Measurements from ENCODE around the gene CST9.
A peak's percentile ranks its signal among the peaks of the same experiment; 100 is the strongest.
"Not testable (repeated sequence)": the region's sequence is repeated elsewhere in the genome, so short reads cannot be mapped to it uniquely, and the experiment has no call there.

Gene CST9

DNA sequence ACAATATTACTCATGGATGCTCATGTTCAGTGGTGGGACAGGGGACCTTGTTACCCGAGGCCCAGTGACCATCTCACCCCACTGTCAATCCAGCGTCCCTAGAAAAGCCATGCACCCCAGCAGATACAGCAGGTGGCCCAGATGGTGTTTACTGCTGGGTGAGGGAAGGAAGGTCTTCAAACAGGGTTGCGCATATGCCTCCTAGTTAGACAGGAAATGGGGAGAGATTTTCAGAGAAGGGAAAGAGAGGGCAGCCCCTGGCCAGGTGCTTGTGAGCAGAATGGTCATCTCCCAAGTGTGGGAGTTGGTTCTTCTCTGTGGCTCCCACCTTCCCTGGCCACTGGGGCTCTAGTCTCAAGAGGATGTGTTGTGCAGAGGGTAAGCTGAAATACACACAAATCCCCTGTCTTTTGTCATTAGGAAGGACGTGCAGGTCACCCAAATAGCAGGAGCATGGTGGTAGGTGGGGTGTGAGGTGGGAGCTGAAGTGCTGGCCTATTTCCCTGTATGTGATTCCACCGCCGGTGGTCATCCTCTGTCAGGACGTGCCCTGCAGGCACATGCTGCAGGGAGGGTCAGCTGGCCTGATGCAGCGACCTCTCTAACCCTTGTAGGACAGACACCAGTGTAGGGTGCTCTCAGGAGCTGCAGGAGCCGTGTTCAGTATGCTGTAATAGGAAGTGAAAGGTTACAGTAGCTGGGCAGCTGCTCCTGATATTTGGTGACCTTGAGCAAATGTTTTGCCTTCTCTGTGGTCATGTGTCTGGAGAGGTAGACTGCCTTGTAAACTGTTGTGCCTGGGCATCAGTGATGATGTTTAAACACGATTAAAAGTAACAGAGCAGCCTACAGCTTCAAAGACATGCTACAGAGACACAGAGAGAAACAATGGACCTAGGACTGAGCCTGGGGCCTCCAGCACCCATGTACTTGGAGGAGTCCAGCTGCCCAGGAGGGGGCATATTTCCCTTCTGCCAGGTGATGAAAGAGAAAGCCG, 35.3 kb upstream of the CST9 start:
- no peak overlapping the region for H3K4me3 Mint-ChIP-seq
- peaks cover 5% of the 10 kb centered on the region for H3K4me1 Mint-ChIP-seq
- H3K36me3 Mint-ChIP-seq: no peaks in the 10 kb centered on the region
- H3K27ac Mint-ChIP-seq: no peak overlapping the region
- no peaks in the 10 kb centered on the region for H3K9me3 Mint-ChIP-seq
- H3K27me3 Mint-ChIP-seq: peaks cover 16% of the 10 kb centered on the region

GRCh38 chr20:23640018-23640601, 34.4 kb upstream of the CST9 start:
- Mint-ChIP-seq H3K27me3 (peaks cover 17% of the 10 kb centered on the region), H3K9me3 (no peaks in the 10 kb centered on the region), H3K4me3 (no peak overlapping the region), H3K36me3 (no peaks in the 10 kb centered on the region), H3K4me1 (peaks cover 5% of the 10 kb centered on the region), H3K27ac (no peak overlapping the region)

GRCh38 chr20:23639490-23639958, 33.8 kb upstream of the CST9 start:
- Mint-ChIP-seq H3K36me3 (no peaks in the 10 kb centered on the region), H3K4me1 (peaks cover 5% of the 10 kb centered on the region), H3K9me3 (no peaks in the 10 kb centered on the region), H3K4me3 (no peak overlapping the region), H3K27ac (no peak overlapping the region), H3K27me3 (peaks cover 17% of the 10 kb centered on the region)

DNA sequence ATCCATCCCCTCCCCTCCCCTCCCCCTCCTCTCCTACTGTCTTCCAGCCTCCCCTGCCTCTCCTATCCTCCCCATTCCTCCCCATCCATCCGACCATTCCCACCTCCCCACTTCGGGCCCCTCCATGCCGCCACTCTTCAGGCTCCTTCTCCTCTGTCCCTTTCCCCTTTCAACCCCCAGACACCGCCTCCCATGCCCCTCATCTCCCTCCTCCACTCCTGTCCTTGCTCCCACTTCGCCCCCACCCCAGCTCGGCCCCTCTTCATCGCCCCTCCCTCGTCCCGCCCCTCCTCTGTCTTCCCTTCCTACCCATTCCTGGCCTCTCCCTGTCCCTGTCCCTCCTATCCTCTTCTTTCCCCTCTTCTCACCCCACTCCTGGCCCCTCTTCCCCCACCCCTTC, 32.6 kb upstream of the CST9 start:
- no peaks in the 10 kb centered on the region for H3K36me3 Mint-ChIP-seq
- H3K27me3 Mint-ChIP-seq: peaks cover 17% of the 10 kb centered on the region
- H3K27ac Mint-ChIP-seq: no peak overlapping the region
- peaks cover 5% of the 10 kb centered on the region for H3K4me1 Mint-ChIP-seq
- H3K4me3 Mint-ChIP-seq: no peak overlapping the region
- H3K9me3 Mint-ChIP-seq: no peaks in the 10 kb centered on the region

DNA sequence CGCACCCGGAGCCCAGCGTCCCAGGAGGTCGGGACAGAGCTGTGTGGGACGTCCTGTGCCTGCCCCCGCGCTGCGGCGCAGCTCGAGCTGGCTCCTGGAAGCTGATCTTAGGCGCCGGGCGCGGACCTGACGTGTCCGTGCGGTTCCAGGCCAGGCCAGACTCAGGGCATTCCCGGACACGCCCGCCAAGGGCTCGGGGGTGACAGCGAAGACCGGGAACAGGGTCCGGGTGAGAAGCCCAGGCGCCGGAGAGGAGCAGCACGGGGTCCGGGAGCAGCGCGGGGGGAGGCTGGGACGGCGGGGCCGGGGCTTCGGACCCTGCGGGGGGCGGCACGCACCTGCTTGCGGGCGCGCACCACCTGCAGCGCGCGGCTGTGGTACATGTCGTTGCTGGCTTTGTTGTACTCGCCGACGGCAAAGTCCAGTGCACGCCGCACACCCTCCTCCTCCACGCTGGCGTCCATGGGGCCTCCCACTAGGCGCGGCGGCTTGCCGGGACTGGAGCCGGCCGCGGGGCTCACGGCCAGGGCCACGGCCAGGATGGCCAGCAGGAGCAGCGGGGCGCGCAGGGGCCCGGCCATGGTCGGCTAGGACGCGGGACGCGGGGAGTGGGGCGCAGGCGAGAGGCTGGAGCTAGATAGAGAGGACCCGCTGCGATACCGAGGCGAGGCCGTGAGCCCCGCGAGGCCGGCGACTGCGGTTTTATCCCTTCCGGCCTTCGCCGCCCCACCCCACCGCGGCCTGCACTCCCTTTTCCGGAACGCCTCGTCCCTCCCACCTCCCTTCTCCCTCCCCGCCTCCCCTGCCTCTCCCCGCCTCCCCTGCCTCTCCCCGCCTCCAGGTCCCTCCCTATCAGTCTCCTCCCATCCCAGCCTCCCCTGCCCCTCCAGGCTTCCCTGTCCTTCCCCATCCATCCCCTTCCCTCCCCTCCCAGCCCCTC, 31.8 kb upstream of the CST9 start, which contains the start of gene CST3:
Gene CST3 (minus strand): TSS at position 674 of the 940 bp plus-strand sequence. CDS start 93 bp downstream, at position 581.
- H3K4me3 Mint-ChIP-seq: peak within 1 kb of the TSS; percentile 61
- peaks cover 17% of the 10 kb centered on the region for H3K27me3 Mint-ChIP-seq

DNA sequence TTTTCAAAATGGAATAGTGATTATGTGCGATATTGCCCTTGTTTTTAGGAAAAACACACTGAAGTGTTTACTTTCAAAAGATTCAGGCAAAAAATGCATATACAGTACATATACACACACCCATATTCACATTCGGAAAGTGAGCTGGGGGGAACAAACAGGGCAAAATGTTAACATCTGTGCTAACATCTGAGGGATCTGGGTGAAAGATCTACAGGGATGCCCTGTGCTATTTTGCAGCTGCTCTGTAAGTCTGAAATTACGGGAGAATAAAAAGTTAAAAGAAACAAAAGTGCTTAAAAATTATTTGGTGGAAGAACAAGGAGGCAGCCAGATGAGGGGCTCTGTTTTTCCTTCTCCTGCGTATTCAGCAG, 31.2 kb upstream of the CST9 start:
- H3K4me3 Mint-ChIP-seq: peak overlapping the region; percentile 61
- H3K27me3 Mint-ChIP-seq: peaks cover 17% of the 10 kb centered on the region
- H3K9me3 Mint-ChIP-seq: no peaks in the 10 kb centered on the region
- peaks cover 5% of the 10 kb centered on the region for H3K4me1 Mint-ChIP-seq
- no peak overlapping the region for H3K27ac Mint-ChIP-seq
- H3K36me3 Mint-ChIP-seq: no peaks in the 10 kb centered on the region

More for the DNA sequence above, 31.8 kb upstream of the CST9 start, which contains the start of gene CST3:
- Mint-ChIP-seq H3K36me3 (no peaks in the 10 kb centered on the region), H3K4me1 (peaks cover 5% of the 10 kb centered on the region), H3K27ac (no peak within 1 kb of the TSS), H3K9me3 (no peaks in the 10 kb centered on the region)

GRCh38 chr20:23636182-23636907, 30.6 kb upstream of the CST9 start:
- no peaks in the 10 kb centered on the region for H3K9me3 Mint-ChIP-seq
- H3K4me1 Mint-ChIP-seq: peaks cover 5% of the 10 kb centered on the region
- no peaks in the 10 kb centered on the region for H3K36me3 Mint-ChIP-seq
- peaks cover 17% of the 10 kb centered on the region for H3K27me3 Mint-ChIP-seq
- H3K27ac Mint-ChIP-seq: no peak overlapping the region
- H3K4me3 Mint-ChIP-seq: no peak overlapping the region

DNA sequence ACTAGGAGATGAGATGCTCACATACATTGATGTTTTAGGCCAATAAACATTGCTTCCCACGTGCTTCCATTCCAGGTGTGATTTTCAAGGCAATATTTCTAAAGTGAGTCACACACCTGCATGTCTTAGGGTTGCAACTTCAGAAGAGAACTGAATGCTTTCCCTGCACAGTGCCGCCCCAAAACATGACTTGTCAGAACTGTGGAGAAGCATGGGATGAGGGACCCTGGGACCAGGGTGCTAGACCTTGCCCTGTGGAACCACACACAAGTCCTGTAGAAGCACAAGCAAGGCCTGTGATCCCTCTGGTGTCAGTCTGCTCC, 30.0 kb upstream of the CST9 start:
- not testable (repeated sequence) for H3K36me3 Mint-ChIP-seq, H3K27ac Mint-ChIP-seq, H3K4me3 Mint-ChIP-seq, H3K9me3 Mint-ChIP-seq, H3K4me1 Mint-ChIP-seq
- H3K27me3 Mint-ChIP-seq: peaks cover 17% of the 10 kb centered on the region

DNA sequence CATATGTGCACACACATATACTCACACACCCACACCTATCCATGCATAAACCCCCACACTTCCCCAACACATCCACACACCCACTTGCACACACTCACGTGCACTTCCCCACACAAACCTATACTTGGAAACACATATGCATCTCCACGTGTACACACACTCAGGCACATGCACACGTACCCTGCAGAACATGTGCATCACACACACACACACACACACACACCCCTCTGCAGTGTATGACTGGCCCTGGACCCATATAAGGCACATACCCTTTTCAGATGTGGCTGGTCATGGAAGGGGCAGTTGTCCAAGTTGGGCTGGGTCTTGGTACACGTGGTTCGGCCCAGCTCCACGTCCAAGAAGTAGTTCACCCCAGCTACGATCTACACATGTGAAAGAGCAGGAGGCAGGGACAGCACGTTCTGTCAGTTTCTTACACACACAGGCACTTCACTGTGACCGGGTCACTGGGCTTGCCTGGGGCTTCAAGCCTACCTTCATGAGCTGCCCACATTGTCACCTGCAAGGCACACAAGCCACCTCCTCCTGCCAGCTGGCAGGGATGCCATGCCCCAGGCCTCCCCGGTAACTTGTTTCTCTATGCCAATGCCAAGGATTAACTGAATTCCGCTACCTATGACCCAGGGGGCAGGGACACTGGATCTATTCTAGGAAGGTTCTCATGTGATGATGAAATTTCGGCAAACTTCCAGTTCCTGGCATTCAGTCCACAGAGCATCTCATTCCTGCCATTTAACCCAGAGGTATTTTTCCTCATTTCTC, 29.5 kb upstream of the CST9 start:
- H3K9me3 Mint-ChIP-seq: no peaks in the 10 kb centered on the region
- H3K27me3 Mint-ChIP-seq: peaks cover 17% of the 10 kb centered on the region
- H3K4me1 Mint-ChIP-seq: peaks cover 5% of the 10 kb centered on the region
- no peaks in the 10 kb centered on the region for H3K36me3 Mint-ChIP-seq
- H3K4me3 Mint-ChIP-seq: no peak overlapping the region
- no peak overlapping the region for H3K27ac Mint-ChIP-seq

GRCh38 chr20:23634044-23634801, 28.5 kb upstream of the CST9 start:
- H3K27me3 Mint-ChIP-seq: peaks cover 13% of the 10 kb centered on the region
- no peaks in the 10 kb centered on the region for H3K9me3 Mint-ChIP-seq
- H3K27ac Mint-ChIP-seq: no peak overlapping the region
- peaks cover 5% of the 10 kb centered on the region for H3K4me1 Mint-ChIP-seq
- no peaks in the 10 kb centered on the region for H3K36me3 Mint-ChIP-seq
- no peak overlapping the region for H3K4me3 Mint-ChIP-seq

DNA sequence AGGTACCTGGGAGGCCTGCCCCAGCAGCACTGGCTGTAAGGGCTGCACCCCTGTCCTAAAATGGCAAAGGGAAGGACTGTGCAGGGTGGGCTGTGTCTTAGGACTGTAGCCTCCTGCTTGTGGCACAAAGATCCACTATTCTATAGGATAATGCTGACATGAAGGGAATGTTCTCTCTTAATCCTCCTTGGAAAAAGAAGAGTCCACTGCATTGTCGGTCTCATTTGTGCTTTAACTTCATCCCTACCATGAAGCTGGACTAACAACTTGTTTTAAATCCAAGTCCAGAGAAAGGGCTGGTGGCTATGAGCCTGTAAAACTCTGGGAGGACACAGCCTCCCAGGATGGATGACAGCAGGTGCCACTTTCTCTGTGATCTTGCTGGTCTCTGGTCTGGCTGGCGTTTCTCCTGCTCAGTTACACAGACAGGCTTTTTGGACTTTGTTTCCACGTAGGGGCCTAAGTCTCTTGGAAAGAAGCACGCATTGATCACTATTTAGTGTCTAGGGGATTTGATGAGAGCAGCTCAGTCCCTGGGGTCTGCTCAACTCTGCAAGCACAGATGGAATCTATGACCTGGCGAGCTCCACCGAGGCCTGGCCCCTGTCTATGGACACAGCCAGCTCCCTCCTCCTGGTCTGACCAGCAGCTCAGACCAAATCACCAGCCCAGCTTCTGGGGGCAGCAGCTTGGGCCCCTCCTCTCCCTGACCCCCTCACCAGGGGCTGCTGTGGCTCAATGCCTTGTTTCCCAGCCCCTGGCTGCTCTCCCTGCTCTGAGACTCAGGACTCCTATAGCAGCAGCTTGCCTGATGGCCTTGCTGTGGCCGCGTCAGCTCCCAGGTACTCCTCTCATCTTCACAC, 27.2 kb upstream of the CST9 start:
- Mint-ChIP-seq H3K4me3 (no peak overlapping the region), H3K27ac (no peak overlapping the region), H3K4me1 (peaks cover 5% of the 10 kb centered on the region)

GRCh38 chr20:23631981-23632710, 26.4 kb upstream of the CST9 start:
- Mint-ChIP-seq H3K27ac (no peak overlapping the region), H3K4me1 (peaks cover 5% of the 10 kb centered on the region), H3K27me3 (peaks cover 13% of the 10 kb centered on the region), H3K36me3 (no peaks in the 10 kb centered on the region), H3K9me3 (no peaks in the 10 kb centered on the region), H3K4me3 (no peak overlapping the region)

More for the DNA sequence above, 27.2 kb upstream of the CST9 start:
- Mint-ChIP-seq H3K36me3 (no peaks in the 10 kb centered on the region), H3K9me3 (no peaks in the 10 kb centered on the region), H3K27me3 (peaks cover 11% of the 10 kb centered on the region)

Measured in activated naive CD4-positive, alpha-beta T cell treated with anti-CD3 and anti-CD28 coated beads, Interleukin-2, amount 50 U/mL, for 24 hours (primary cell).